GM19372 (cell line): ENCODE data around the gene TTC34.
"Not testable (repeated sequence)": the region's sequence is repeated elsewhere in the genome, so short reads cannot be mapped to it uniquely, and the experiment has no call there.

Experiments used
- ATAC-seq: cut with Tn5 transposase; IDR thresholded peaks from one replicate; pipeline ENCODE4 v1.9.1; 2021; ENCODE audit warnings: mild to moderate bottlenecking, low read depth, moderate library complexity; ENCODE audit not compliant: unreplicated experiment

Gene TTC34

DNA sequence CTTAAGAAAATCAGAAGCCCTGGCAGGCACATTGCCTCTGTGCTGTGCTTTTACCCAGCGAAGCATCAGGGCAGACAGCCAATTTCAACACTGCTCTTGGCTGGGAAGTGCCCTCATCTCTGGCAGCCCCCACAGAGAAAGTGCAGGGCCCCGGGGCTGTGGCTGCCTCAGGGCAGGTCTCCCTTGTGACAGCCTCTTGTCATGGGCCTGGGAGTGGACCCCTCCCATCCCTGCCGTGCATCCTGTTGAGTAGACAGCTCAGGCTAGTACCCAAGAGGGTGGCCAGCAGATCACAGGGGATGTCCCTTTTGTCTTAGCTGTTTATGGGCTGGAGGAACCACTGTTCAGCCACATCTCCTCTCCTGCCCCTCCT, 23.3 kb downstream of the TTC34 start:
- ATAC-seq = no peak

DNA sequence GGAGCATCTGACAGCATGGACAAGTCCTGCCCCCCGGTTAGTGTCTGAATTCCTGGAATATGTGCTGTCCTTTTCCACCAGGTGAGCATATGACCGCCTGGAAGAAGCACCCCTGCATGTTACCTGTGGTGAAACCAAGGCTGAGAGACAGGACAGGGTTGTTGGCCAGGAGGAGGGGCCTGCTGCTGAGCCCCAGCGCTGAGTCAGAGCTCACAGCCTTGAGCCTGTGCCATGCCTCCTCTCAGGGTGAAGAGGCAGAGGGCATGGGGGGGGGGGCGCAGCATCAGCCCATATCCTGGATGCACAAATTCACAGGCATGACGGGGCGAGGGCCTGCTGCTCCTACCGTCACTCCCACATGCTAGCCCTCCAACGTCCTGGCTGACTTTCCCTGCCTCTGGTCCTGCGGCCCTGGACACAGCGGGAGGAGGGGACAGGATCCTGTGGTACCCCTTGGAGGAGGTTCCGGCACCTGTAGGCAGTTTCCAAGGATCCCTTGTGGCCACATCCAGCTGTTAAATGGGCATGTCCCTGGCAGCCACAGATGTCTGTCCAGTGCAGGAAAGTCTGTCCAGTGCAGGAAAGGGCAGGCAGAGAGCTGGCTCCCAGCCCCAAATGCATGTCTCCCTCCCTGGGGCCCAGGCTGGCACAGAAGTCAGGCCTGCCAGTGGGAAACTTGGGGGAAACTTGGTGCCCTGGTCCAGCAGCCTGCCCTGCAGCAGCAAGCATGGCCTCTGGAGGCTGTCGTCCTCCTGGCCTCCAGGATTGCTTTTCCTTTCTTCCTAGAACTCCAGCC, 23.9 kb downstream of the TTC34 start:
- ATAC-seq = no peak

DNA sequence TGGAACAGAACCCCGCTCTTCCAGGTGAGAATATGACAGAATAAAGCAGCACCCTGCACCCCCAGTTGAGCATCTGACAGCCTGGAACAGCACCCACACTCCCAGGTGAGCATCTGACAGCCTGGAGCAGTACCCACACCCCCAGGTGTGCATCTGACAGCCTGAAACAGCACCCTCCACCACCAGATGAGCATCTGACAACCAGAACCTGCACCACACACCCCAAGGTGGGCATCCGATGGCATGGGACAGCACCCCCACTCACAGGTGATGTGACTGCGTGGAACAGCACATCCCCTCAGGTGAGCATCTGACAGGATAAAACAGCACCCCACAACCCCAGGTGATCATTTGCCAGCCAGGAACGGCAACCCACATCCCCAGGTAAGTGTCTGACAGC, 26.2 kb downstream of the TTC34 start:
- not testable (repeated sequence) for ATAC-seq

DNA sequence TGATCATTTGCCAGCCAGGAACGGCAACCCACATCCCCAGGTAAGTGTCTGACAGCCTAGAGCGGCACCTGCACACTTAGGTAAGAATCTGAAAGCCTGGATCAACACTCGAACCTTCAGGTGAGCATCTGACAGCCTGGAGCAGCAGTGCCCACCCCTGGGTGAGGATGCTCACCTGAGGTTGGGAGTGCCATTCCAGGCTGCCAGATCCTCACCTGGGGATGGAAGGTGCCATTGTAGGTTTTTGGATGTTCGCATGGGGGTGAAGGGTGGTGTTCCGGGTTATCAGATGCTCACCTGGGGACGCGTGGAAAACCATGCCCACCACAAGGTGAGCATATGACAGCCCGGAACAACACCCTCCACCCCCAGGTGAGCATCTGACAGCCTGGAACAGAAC, 33.4 kb downstream of the TTC34 start:
- ATAC-seq = not testable (repeated sequence)

DNA sequence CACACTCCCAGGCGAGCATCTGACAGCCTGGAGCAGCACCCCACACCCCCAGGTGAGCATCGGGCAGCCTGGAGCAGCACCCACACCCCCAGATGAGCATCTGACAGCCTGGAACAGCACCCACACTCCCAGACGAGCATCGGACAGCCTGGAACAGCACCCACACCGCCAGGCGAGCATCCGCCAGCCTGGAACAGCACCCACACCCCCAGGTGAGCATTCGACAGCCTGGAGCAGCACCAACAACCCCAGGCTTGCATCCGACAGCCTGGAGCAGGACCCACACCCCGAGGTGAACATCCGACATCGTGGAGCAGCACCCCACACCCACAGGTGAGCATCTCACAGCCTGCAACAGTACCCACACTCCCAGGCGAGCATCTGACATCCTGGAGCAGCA, 42.1 kb downstream of the TTC34 start:
- ATAC-seq = not testable (repeated sequence)

DNA sequence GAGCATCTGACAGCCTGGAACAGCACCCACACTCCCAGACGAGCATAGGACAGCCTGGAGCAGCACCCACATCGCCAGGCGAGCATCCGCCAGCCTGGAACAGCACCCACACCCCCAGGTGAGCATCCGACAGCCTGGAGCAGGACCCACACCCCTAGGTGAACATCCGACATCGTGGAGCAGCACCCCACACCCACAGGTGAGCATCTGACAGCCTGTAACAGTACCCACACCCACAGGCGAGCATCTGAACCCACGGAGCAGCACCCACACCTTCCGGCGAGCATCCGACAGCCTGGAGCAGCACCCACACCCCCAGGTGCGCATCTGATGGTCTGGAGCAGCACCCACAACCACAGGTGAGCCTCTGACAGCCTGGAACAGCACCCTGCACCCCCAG, 44.0 kb downstream of the TTC34 start:
- not testable (repeated sequence) for ATAC-seq

DNA sequence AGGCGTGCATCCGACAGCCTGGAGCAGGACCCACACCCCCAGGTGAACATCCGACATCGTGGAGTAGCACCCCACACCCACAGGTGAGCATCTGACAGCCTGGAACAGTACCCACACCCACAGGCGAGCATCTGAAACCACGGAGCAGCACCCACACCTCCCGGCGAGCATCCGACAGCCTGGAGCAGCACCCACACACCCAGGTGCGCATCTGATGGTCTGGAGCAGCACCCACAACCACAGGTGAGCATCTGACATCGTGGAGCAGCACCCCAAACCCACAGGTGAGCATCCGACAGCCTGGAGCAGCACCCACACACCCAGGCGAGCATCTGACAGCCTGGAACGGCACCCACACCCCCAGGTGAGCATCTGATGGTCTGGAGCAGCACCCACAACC, 46.1 kb downstream of the TTC34 start:
- not testable (repeated sequence) for ATAC-seq

DNA sequence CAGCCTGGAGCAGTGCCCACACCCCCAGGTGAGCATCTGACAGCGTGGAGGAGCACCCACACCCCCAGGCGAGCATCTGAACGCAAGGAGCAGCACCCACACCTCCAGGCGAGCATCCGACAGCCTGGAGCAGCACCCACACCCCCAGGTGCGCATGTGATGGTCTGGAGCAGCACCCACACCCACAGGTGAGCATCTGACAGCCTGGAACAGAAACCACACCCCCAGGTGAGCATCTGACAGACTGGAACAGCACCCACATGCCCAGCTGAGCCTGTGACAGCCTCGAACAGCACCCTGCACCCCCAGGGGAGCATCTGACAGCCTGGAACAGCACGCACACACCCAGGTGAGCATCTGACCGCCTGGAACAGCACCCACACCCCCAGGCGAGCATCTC, 46.9 kb downstream of the TTC34 start:
- ATAC-seq = not testable (repeated sequence)

DNA sequence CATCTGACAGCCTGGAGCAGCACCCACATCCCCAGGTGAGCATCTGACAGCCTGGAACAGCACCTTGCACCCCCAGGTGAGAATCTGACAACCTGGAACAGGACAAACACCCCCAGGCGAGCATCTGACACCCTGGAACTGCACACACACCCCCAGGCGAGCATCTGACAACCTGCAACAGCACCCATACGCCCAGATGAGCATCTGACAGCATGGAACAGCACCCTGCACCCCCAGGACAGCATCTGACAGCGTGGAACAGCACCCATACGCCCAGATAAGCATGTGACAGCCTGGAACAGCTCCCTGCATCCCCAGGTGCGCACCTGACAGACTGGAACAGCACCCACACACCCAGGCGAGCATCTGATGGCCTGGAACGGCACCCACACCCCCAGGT, 49.0 kb downstream of the TTC34 start:
- ATAC-seq = not testable (repeated sequence)

DNA sequence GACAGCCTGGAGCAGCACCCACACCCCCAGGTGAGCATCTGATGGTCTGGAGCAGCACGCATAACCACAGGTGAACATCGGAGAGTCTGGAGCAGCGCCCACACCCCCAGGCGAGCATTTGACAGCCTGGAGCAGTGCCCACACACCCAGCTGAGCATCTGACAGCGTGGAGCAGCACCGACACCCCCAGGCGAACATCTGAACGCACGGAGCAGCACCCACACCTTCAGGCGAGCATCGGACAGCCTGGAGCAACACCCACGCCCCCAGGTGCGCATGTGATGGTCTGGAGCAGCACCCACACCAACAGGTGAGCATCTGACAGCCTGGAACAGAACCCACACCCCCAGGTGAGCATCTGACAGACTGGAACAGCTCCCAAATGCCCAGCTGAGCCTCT, 49.6 kb downstream of the TTC34 start:
- ATAC-seq = not testable (repeated sequence)

DNA sequence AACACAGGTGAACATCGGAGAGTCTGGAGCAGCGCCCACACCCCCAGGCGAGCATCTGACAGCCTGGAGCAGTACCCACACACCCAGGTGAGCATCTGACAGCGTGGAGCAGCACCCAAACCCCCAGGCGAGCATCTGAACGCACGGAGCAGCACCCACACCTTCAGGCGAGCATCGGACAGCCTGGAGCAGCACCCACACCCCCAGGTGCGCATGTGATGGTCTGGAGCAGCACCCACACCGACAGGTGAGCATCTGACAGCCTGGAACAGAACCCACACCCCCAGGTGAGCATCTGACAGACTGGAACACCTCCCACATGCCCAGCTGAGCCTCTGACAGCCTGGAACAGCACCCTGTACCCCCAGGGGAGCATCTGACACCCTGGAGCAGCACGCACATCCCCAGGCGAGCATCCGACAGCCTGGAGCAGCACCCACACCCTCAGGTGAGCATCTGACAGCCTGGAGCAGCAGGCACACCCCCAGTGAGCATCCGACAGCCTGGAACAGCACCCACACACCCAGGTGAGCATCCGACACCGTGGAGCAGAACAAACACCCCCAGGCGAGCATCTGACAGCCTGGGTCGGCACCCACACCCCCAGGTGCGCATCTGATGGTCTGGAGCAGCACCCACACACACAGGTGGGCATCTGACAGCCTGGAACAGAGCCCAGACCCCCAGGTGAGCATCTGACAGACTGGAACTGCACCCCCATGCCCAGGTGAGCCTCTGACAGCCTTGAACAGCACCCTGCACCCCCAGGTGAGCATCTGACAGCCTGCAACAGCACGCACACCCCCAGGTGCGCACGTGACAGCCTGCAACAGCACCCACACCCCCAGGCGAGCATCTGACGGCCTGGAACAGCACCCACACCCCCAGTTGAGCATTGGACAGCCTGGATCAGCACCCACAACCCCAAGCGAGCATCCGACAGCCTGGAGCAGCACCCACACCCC, 50.4 kb downstream of the TTC34 start:
- ATAC-seq = not testable (repeated sequence)

DNA sequence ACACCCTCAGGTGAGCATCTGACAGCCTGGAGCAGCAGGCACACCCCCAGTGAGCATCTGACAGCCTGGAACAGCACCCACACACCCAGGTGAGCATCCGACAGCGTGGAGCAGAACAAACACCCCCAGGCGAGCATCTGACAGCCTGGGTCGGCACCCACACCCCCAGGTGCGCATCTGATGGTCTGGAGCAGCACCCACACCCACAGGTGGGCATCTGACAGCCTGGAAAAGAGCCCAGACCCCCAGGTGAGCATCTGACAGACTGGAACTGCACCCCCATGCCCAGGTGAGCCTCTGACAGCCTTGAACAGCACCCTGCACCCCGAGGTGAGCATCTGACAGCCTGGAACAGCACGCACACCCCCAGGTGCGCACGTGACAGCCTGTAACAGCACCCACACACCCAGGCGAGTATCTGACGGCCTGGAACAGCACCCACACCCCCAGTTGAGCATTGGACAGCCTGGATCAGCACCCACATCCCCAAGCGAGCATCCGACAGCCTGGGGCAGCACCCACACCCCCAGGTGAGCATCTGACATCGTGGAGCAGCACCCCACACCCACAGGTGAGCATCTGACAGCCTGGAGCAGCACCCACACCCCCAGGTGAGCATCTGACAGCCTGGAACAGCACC, 51.3 kb downstream of the TTC34 start:
- not testable (repeated sequence) for ATAC-seq

DNA sequence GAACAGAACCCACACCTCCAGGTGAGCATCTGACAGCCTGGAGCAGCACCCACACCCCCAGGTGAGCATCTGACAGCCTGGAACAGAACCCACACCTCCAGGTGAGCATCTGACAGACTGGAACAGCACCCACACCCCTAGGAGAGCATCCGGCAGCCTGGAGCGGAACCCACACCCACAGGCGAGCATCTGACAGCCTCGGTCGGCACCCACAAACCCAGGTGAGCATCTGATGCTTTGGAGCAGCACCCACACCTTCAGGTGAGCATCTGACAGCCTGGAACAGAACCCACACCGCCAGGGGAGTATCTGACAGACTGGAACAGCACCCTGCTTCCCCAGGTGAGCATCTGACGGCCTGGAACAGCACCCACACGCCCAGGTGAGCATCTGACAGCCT, 52.9 kb downstream of the TTC34 start:
- not testable (repeated sequence) for ATAC-seq

DNA sequence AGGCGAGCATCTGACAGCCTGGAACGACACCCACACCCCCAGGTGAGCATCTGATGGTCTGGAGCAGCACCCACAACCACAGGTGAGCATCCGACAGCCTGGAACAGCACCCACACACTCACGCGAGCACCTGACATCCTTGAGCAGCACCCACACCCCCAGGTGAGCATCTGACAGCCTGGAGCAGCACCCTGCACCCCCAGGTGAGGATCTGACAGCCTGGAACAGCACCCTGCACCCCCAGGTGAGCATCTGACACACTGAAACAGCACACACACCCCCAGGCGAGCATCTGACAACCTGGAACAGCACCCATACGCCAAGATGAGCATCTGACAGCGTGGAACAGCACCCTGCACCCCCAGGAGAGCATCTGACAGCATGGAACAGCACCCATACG, 106.7 kb downstream of the TTC34 start:
- ATAC-seq = not testable (repeated sequence)

DNA sequence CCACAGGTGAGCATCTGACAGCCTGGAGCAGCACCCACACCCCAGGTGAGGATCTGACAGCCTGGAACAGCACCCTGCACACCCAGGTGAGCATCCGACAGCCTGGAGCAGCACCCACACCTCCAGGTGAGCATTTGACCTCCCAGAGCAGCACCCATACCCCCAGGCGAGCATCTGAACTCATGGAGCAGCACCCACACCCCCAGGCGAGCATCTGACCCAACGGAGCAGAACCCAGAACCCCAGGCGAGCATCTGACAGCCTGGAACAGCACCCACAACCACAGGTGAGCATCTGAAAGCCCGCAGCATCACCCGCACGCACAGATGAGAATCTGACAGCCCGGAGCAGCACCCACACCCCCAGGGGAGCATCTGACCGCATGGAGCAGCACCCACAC, 111.3 kb downstream of the TTC34 start:
- not testable (repeated sequence) for ATAC-seq

DNA sequence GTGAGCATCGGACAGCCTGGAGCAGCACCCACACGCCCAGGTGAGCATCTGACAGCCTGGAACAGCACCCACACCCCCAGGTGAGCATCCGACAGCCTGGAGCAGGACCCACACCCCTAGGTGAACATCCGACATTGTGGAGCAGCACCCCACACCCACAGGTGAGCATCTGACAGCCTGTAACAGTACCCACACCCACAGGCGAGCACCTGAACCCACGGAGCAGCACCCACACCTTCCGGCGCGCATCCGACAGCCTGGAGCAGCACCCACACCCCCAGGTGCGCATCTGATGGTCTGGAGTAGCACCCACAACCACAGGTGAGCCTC, 113.2 kb downstream of the TTC34 start:
- not testable (repeated sequence) for ATAC-seq

DNA sequence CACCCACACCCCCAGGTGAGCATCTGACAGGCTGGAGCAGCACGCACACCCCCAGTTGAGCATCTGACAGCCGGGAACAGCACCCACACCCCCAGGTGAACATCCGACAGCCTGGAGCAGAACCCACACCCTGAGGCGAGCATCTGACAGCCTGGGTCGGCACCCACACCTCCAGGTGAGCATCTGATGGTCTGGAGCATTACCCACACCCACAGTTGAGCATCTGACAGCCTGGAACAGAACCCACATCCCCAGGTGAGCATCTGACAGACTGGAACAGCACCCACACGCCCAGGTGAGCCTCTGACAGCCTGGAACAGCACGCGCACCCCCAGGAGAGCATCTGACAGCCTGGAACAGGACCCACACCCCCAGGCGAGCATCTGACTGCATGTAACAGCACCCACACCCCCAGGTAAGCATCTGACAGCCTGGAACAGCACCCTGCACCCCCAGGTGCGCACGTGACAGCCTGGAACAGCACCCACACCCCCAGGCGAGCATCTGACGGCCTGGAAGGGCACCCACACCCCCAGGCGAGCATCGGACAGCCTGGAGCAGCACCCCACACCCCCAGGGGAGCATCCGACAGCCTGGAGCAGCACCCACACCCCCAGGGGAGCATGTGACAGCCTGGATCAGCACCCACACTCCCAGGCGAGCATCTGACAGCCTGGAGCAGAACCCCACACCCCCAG, 113.7 kb downstream of the TTC34 start:
- not testable (repeated sequence) for ATAC-seq

DNA sequence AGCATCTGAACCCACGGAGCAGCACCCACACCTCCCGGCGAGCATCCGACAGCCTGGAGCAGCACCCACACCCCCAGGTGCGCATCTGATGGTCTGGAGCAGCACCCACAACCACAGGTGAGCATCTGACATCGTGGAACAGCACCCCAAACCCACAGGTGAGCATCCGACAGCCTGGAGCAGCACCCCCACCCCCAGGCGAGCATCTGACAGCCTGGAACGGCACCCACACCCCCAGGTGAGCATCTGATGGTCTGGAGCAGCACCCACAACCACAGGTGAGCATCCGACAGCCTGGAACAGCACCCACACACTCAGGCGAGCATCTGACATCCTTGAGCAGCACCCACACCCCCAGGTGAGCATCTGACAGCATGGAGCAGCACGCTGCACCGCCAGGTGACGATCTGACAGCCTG, 114.3 kb downstream of the TTC34 start:
- not testable (repeated sequence) for ATAC-seq

DNA sequence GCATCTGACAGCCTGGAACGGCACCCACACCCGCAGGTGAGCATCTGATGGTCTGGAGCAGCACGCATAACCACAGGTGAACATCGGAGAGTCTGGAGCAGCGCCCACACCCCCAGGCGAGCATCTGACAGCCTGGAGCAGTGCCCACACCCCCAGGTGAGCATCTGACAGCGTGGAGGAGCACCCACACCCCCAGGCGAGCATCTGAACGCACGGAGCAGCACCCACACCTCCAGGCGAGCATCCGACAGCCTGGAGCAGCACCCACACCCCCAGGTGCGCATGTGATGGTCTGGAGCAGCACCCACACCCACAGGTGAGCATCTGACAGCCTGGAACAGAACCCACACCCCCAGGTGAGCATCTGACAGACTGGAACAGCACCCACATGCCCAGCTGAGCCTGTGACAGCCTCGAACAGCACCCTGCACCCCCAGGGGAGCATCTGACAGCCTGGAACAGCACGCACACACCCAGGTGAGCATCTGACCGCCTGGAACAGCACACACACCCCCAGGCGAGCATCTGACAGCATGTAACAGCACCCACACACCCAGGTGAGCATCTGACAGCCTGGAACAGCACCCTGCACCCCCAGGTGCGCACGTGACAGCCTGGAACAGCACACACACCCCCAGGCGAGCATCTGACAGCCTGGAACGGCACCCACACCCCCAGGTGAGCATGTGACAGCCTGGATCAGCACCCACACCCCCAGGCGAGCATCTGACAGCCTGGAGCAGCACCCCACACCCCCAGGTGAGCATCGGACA, 115.2 kb downstream of the TTC34 start:
- not testable (repeated sequence) for ATAC-seq

DNA sequence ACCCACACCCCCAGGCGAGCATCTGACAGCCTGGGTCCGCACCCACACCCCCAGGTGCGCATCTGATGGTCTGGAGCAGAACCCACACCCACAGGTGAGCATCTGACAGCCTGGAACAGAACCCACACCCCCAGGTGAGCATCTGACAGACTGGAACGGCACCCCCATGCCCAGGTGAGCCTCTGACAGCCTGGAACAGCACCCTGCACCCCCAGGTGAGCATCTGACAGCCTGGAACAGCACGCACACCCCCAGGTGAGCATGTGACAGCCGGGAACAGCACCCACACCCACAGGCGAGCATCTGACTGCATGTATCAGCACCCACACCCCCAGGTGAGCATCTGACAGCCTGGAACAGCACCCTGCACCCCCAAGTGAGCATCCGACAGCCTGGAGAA, 115.8 kb downstream of the TTC34 start:
- ATAC-seq = not testable (repeated sequence)
